ENCODE results near the gene CLEC7A.

Gene CLEC7A

GRCh38 chr12:10082117-10082874 is 47.7 kb downstream of the CLEC7A start:
- no peak overlapping the region for H3K4me3 ChIP-seq (ENCODE audit: low read depth, low read length)
- POLR2A ChIA-PET, result no interaction called here
- no peak for DNase-seq (ENCODE audit: low read depth, low spot score)
- CTCF ChIA-PET, result no interaction called here
- TF ChIP-seq CTCF (IDR thresholded peaks at IDR 0.05; ENCODE audit: insufficient read depth, low read length, missing control alignments), result no peak

GRCh38 chr12:10075451-10075850 is 54.5 kb downstream of the CLEC7A start:
- no peak overlapping the region for H3K4me3 ChIP-seq (ENCODE audit: low read depth, low read length)
- ChIA-PET CTCF (no interaction called here), POLR2A (no interaction called here)
- DNase-seq (ENCODE audit: low read depth, low spot score), result no peak
- no peak for TF ChIP-seq CTCF (IDR thresholded peaks at IDR 0.05; ENCODE audit: insufficient read depth, low read length, missing control alignments)

GRCh38 chr12:10073261-10073660 is 56.7 kb downstream of the CLEC7A start:
- H3K4me3 ChIP-seq (ENCODE audit: low read depth, low read length), result no peak overlapping the region
- POLR2A ChIA-PET, result no interaction called here
- CTCF ChIA-PET, result no interaction called here
- DNase-seq (ENCODE audit: low read depth, low spot score), result no peak
- TF ChIP-seq CTCF (IDR thresholded peaks at IDR 0.05; ENCODE audit: insufficient read depth, low read length, missing control alignments), result no peak

GRCh38 chr12:10072131-10072530 is 57.9 kb downstream of the CLEC7A start:
- CTCF ChIA-PET, result interaction anchor here (0.6 kb wide), 1 partner anchor 1463 kb away, joined by 3 read pairs; no protein-coding TSS in a partner anchor

GRCh38 chr12:10070380-10070779 is 59.6 kb downstream of the CLEC7A start:
- CTCF ChIA-PET, result no interaction called here

More at GRCh38 chr12:10072131-10072530, 57.9 kb downstream of the CLEC7A start:
- DNase-seq (ENCODE audit: low read depth, low spot score), result no peak
- H3K4me3 ChIP-seq (ENCODE audit: low read depth, low read length), result no peak overlapping the region
- no peak for TF ChIP-seq CTCF (IDR thresholded peaks at IDR 0.05; ENCODE audit: insufficient read depth, low read length, missing control alignments)
- POLR2A ChIA-PET, result no interaction called here

GRCh38 chr12:10069976-10070375 is 60.0 kb downstream of the CLEC7A start:
- ChIA-PET CTCF (no interaction called here), POLR2A (no interaction called here)
- no peak for DNase-seq (ENCODE audit: low read depth, low spot score)
- TF ChIP-seq CTCF (IDR thresholded peaks at IDR 0.05; ENCODE audit: insufficient read depth, low read length, missing control alignments), result no peak
- no peak overlapping the region for H3K4me3 ChIP-seq (ENCODE audit: low read depth, low read length)

More at GRCh38 chr12:10070380-10070779, 59.6 kb downstream of the CLEC7A start:
- no peak overlapping the region for H3K4me3 ChIP-seq (ENCODE audit: low read depth, low read length)
- TF ChIP-seq CTCF (IDR thresholded peaks at IDR 0.05; ENCODE audit: insufficient read depth, low read length, missing control alignments), result no peak
- DNase-seq (ENCODE audit: low read depth, low spot score), result no peak
- POLR2A ChIA-PET, result no interaction called here
